GM19099 (cell line): Measurements from ENCODE around the gene MGAT5.

Source experiments
- POLR2A ChIP-seq: IDR thresholded peaks from 3 replicates; pipeline ENCODE4 v1.6.1; 2011; ENCODE audit warnings: low read depth; ENCODE audit not compliant: insufficient read length; ENCODE audit errors: extremely low read depth

Gene MGAT5

DNA sequence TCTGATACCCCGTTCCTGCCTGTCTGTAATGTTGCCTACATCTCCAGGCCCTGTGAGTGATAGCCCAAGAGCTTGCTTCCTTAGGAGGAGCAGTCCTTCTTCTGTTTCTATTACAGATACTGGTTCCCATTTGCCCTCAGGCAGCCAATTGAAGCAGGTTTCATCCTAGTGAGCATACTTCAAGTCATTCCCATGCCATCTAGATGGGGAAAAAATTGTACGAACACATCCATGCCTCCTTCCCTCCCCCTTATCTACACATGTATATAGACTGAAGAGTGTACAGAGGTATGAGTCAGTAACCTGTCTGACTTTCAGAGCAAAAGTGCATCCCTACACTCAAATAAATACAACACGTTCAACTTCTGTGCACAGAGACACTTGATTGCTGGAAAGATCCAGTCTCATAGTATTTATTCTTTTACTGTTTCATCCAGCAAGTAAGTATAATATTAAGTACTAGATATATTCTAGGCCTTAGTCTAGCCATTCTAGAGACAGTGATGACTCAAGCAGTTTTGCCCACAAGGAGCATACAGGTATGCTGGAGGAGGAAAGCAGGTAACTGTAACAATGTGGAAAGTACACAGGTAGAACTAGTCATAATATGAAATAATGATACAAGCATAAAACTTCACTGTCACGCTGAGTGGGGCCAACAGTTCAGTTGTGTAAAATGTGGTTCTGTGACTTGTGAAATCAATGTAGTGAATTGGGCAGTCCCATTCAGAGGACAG, 153.4 kb downstream of the MGAT5 start:
- TF ChIP-seq POLR2A: no peak

DNA sequence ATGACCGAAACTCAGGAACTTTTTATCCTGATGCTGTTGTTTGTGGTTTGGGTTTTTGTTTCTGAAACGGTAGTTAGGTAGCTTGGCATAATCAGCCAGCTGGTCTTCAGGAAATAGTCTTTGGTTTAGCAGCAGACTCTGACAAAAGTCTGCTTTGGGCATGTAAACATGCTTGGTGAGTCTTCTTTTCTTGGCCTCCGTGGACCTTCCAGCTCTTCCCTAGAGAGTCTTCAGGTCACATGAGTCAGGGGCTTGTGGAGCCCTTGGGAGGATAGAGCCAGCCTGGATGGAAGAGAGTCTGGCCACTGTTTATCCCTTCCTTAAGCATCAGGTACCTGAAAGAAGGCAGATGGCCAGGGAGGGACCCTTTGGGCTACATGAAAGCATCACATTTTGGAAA, 154.5 kb downstream of the MGAT5 start:
- TF ChIP-seq POLR2A: no peak

DNA sequence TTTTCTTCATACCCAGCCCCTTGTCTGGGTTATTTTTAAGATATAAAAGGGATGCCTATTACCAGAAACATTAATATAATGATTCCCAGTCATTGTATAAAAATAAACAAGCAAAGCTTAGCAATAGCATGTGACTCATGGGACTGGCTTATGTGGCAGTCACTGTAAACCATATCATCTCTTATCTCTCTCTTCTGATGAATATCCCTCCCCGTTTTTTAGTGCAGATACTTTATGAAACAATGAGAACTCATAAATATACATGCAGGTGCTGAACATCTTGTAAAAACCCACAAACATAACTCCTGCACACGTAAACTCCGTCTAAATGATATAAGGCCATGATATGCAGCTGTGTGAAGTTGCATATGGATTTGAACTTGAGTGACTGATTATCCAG, 154.9 kb downstream of the MGAT5 start:
- TF ChIP-seq POLR2A: no peak

DNA sequence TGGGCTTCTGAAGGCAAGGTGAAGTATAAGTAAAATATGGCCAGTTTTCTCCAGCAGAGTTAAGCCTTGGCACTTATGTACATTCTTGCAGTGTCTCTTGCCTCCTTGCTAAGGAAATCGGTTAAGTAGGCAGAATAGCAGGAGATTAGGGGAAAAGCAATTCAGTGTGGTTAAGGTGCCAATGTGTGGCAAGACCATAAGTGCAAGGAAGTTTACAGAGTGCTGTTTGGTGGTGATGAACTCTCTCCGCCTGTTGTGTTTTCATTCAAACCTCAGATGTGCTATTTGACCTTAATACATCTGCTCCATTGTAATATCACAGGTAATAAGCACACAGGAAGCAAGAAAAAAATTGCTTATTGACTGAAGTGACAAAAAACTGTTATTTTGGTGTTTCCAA, 156.1 kb downstream of the MGAT5 start:
- no peak for TF ChIP-seq POLR2A

DNA sequence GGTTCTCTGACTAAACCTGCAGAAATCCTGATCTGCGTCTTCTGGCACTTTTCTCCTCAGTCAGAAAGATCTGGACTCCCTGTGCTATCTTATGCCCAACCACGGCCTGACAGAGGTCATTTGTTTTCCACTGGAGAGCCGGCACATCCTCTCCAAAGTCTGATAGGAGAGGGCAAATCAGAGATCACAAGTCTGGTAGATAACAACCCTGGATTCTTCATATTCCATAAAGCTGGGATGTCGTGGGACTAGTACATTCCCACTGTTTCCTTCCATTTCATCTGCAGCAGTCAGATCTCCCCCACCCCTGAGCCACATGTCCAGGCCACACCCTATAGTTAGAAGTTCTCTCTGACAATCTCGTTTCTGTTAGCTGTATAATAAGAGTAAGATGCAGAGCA, 157.0 kb downstream of the MGAT5 start:
- no peak for TF ChIP-seq POLR2A

DNA sequence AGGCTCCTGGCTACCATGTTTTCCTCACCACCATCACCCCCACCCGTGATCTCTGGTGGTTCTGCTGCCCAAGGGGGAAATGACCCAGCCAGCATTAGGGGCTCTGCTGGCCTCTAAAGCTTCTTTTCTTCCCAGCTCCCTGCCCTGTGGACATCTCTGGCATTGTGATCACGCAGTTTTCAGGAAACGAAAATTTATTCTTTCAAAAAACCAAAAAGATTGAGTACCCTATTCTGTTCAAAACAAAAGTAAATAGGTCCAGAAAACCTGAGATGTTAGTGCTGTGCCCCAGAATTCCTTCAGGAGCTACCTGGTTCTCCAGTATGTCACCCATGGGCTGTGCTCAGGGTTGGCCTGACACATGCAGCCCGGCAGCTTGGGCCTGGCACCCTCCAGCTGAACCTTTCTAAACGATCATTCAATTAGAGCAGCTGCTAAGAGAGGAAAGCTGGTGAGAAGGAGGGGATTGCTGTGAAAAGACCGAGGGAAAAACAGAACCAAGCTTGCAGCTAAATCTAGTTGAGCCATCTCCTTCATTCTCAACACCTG, 157.5 kb downstream of the MGAT5 start:
- no peak for TF ChIP-seq POLR2A

DNA sequence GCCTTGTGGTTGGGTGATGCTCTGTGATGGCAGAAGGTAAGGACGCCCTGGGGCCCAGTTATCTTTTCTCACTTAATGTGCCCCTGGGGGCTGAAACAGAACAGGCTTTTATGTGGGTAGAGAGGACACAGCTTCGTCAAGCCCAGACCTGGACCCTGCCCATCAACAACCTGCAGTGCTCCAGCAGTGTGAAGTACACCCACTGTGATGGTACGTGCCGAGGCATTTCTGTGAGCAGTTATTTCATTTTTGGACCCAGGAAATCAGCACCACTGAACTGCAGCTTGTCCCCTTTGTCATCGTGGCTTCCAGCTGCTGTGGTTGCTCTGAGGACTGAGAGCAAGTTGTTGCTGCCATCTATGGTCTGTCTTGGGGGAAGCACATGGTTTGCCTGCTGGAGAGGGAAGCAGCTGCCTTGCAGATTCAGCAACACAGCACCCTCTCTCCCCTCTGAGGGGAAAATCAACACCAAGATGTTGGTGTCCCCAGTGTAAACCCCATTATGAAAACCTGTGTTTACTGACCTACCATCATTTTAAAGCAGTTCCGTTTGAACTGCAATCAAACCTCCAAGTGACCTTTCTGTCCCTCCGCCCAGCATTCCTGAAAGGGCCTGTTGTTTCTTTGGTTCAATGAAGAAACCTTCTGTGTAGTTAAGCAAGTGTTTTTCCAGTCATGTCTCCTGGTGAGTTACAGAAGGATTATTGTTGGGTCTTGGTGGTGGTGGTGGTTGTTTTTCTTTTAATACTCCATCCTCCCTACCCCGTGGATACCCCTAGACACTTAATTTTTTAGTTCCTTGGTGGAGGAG, 158.2 kb downstream of the MGAT5 start:
- TF ChIP-seq POLR2A: no peak

DNA sequence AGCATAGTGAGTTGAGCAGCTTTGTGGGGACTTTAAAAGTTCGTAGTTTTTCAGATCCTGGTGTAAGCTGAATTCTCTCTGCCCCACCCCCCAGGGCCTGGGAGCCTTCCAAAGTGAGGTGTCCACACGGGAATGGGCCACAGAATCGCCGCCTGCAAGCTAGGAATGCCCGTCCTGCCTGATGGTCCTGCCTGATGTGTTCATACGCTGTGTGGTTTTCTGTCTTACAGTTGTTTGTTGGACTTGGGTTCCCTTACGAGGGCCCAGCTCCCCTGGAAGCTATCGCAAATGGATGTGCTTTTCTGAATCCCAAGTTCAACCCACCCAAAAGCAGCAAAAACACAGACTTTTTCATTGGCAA, 158.7 kb downstream of the MGAT5 start:
- TF ChIP-seq POLR2A: no peak

DNA sequence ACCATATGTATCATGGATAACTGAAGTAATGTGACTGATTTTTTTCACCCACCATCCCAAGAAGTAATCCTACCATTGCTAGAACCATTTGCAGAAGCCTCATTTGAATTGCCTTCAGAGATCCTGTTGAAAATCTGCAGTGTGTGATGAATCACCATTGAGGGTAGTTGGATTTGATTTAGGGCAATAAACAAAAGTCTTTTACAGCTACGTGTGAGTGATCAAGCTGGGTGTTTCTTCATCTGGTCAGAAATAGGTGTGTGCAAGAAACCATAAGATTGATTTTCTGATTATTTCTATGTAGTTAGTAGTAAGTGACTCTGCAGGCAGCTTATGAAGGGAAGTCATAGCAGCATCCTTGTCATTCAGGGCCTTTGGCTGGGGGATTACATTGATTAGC, 159.6 kb downstream of the MGAT5 start:
- TF ChIP-seq POLR2A: no peak

DNA sequence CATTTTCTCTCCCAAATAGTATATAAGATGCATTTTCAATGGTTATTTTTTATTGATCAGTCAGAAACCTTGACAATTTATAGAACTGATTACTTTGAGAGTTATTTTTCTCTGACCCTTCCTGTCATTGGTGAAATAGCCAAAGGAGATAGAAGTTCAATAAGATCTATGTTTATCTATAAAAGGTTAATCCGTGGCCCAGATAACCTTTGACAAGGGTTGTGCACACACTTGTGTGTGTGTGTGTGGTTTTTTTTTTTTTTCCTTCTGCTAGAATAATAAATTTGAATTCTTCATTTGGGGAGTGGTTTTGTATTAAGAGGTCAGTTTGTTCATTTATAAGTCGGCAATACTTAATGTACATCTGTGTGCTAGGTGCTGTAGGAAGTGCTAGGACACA, 160.0 kb downstream of the MGAT5 start:
- TF ChIP-seq POLR2A: no peak

DNA sequence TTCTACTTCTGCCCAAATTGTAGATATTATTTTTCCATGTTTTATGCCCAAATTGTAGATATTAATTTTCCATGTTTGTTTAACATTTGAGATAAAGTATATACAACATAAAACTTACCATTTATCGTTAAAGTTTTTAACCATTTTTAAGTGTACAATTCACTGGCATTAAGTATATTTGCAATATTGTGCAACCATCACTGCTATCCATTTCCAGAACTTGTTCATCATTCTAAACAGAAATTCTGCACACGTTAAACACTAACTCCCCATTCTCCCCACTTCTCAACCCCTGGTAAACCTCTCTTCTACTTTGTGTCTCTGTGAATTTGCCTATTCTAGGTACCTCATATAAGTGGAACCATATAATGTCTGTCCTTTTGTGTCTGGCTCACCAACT, 162.1 kb downstream of the MGAT5 start:
- TF ChIP-seq POLR2A: no peak

DNA sequence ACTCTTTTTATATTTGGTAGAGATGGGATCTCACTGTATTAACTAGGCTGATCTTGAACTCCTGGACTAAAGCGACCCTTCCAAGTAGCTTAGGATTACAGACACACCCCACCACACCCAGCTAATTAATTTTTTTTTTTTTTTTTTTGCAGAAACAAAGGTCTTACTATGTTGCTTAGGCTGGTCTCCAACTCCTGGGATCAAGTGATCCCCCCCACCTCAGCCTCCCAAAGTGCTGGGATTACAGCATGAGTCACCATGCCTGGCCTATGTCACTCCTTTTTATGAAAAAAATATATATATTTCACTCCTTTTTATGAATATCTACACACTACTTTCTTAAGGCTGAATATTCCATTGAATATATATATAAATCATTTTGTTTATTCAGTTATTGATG, 162.8 kb downstream of the MGAT5 start:
- no peak for TF ChIP-seq POLR2A

DNA sequence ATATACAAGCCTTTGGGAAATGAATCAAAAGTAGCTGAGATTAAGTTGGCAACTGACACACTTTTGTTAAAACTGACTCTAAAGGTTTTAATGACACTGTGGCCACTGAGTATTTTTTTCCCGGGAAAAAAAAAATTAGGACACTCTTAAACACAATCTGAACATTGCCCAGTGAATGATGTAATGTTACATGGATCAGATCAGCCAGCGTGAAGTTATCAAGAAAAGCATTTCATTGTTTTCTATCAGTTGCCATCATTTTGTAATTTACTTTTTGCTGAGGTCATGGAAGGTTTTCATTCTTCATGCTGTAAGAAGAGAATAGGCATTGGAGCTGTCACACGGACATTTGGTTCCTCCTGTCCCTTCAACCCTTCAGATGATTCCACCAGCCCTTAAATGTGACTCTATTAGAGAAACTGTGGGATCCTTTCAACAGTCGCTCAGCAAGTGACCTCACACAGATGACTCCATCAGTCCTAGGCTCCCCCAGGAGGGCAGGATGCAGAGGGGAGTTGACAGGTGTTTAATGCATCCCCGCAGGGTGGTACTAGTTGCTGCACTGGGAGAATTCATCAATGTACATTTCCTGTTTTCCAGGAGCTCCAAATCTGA, 164.2 kb downstream of the MGAT5 start:
- TF ChIP-seq POLR2A: no peak

DNA sequence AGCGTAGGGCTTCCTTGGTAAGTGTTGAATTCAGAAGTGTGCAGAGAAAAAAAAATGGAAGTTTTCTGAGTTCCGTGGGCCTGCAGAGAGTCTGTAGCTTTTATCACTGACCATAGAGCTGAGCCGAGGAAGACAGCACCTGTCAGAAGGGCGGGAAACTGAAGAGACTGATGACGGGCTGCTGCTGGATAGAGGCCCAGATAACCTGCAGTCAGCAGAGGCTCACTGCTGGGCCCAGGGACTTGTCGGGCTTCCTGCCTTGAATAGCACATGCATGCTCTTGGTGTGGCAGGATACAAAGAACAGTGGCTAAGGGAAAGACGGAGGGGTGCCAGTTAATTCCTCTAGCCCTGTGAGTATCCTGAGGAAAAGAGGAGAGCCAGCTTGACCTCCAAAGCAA, 166.4 kb downstream of the MGAT5 start:
- TF ChIP-seq POLR2A: no peak

DNA sequence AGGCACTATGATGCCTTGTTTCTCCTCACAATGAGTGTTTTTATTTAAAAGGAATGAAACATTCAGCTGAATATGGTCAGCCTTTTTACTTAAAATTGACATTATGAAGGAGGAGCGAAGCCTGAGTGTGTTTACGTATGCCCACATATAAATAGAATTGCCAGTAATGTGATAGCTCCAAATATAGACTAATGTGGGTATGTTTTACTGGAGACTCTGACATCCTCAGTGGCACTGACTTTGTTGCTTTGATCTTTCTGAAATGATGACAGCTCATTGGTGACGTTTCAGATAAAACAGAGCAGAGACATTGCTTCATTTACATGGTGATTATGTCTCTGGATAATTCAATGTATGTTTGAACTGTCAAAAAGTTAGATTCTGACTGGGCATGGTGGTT, 167.0 kb downstream of the MGAT5 start:
- TF ChIP-seq POLR2A: no peak
